GM19395 (cell line): ENCODE results near the gene ANGPTL2.

Source experiments
- ATAC-seq: cut with Tn5 transposase; IDR thresholded peaks from one replicate; pipeline ENCODE4 v1.9.1; 2021; ENCODE audit warnings: mild to moderate bottlenecking, moderate library complexity; ENCODE audit not compliant: unreplicated experiment

Gene ANGPTL2

DNA sequence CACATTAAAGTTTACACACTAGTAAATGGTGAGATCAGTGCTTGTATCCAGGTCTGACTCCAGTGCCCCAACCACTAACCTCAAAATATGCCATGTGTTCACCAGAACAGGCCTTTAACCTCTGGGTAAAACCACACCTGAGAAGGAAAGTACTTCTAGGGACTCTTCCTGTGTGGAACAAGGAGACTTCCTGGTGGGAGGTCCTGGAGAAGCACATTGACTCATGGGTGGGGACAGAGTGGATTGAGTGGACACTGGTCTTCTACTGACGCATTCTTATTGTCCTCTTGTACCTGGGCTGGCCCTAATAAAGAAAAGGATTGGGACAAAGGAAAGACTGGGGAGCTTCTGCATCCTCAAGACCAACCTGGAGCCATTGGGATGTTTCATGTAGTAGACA, 43.4 kb downstream of the ANGPTL2 start:
- no peak for ATAC-seq

DNA sequence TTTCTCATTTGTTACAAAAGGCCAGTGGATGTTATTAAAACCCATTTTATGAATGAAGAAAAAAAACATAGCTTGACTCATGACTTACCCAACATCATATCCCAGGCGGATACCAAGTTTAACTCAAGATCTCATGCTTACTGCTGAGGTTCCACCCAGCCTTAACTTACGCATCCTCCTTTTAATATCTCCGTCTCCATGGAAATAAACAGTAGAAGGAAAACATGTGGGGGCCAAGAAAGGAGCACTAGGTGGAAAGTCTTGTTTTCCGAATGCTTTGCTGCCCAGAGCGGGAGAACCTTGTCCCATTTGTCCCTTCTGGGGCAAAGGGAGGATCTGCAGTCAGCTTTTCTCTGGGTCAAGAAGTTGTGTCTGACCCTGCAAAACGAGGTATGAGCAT, 44.1 kb downstream of the ANGPTL2 start:
- no peak for ATAC-seq

GRCh38 chr9:127077644-127077946, 44.8 kb downstream of the ANGPTL2 start:
- no peak for ATAC-seq

DNA sequence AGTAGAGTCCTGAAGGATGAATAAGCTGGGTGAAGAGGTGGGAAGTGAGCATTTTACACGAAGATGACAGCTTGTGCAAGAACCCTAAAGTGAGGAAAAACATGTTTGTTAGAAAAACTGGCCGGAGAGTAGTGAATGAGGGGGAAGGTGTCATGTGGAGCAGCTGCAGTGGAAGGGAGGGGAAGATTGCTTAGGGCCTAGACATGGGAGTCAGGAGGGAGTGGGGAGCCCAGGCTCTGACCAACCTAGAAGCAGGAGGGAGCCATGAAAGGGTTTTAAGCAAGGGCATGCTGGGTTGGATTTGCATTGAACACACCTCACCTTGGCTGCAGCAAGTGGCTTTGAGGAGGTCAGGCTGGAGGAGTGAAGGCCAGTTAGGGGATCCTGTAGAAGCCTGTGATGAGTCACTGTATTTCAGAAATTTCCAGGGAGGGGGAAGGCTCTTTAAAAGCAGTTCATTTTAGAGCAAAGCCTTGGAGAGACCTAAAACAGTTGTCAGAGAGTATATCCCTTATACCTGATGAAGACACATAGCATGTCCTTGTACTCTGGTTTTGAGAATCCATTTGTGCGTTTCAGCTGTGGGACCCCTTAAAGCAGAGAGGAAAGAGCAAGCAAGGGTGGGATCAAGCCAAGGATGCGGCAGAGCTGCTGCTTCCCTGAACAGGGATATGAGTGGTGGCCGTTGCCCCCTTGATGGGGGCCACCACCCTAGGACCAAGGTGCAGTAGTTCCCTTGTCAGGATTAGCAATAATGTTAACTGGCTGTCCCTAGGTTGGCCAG, 45.4 kb downstream of the ANGPTL2 start:
- no peak for ATAC-seq

DNA sequence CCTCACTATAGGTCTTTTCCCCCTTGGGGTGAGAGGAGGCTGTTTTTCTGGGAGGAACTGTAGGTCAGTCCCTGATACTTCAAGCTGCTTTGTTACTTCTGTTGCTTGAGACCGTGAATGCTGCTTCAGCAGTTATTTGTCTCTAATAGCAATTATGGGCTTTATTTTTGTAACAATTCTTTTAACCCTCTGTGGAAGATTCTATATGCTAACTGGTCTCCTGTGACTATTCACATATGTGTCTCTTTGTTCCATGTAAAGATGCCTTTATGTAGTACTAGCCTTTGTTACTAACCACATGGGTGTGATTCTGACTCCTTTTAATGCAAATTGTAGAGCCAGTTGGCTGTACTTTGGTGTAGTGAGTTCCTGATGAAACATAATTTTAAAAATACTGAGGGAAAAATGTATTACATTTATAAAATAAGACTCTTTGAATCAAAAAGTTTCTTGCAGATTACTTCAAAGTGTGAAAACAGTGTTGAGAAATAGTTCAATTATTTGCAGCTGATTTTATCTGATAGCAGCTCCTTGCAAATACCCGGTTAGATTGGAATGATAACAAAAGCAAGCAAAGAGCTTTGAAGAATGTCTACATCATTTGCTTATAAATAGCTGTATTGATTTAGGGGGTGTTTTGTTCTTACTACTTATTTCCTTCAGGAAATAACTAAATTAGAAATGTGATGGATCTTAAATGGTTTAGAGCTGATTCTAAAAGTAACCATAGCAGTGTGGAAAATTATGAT, 46.6 kb downstream of the ANGPTL2 start:
- no peak for ATAC-seq

- ATAC-seq = no peak
These were observed 47.6 kb downstream of the ANGPTL2 start for GRCh38 chr9:127074561-127075548.

DNA sequence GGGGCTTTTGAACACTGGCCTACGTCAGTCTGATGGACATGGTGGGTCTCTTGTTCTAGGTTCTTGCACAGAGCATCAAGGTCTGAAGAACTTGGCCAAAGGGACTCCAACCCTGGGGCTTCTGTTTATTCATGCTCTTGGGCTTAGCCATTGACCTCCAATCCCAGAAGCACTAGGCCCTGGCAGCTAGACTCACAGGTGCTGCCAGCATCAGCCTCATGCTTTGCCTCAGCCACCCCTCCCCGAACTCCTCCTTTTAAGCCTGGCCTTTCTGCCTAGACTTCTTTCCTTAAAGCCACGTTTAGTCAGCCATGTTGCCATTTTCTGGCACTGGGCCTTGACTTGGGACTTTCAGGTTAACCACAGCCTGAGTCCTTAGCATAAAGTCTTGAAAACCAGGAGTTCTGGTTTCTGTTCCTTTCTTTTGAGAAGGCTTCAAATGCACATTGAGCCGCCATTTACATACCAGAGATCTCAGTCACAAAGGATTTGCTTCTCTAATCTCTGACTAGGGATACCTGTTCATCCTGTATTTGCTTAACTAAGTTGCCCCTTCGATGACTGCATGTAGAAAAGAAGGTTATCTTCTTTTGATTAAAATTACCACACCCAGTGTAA, 54.7 kb downstream of the ANGPTL2 start:
- ATAC-seq = no peak

GRCh38 chr9:127066851-127067136, 55.6 kb downstream of the ANGPTL2 start:
- no peak for ATAC-seq

- ATAC-seq = no peak
These were observed 56.2 kb downstream of the ANGPTL2 start for GRCh38 chr9:127066060-127066850.

DNA sequence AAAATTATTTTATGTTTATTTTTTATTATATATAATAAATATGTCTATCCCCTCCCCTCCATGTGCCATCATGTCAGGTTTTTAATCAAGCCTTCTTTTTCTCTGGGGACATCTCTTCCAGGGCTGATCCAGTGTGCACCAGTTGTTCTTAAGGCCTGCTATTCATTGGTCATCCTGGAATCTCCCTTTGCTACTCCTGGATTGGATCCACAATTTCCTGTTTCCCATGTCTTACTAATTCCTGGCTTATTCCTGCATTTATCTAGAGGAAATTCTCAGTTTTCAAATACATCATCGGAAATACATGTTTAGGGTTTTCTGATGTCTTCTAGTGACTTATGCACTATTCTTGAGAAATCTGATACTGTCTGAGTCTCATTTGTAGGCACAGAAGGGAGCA, 56.8 kb downstream of the ANGPTL2 start:
- no peak for ATAC-seq

GRCh38 chr9:127064335-127064734, 58.1 kb downstream of the ANGPTL2 start:
- ATAC-seq = no peak

DNA sequence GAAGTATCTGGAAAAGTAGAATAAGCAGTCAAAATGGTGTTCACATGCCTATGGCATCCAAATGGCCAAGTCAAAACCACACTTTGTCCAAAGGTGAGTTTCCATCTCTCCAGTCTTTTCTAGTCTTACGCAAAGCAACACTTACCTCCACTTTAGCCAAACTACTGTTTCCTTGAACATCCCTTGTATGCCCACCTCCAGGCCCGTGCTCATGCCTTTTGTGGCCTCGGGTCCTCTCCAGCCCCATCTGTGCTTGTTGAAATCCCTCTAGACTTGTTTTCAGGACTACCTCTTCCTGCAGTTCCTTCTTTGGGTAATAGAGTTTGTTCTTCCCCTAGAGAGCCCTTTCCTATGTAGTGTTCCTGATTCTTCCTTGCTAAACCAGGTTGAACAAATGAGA, 61.0 kb downstream of the ANGPTL2 start:
- ATAC-seq = no peak

DNA sequence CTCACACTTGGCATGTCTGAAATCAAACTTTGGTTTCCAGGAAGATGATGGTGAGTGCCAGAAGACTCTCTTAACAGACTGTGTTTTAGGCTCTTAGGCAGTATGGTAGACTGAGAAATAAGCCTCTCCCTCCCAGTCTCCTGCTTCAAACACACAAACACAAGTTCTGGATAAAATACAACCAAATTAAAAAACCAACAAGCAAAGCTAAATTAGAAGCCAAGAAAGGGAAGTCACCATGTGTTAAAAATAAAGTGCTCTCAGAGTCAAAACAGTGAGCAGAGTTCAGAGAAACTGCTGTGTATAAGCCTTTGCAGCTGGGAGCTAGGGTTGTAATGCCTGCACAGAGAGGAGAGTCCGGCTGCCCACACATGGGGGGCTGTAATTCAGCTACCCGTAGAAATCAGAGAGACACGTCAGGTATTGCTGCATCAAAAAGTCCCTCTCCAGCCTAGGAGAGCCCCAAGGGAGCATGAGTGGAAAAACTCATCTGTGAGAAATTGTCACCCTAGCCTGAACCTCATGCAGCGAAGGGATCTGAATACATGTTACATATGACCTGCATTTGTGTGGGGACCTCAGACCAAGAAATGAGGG, 62.6 kb downstream of the ANGPTL2 start:
- no peak for ATAC-seq

DNA sequence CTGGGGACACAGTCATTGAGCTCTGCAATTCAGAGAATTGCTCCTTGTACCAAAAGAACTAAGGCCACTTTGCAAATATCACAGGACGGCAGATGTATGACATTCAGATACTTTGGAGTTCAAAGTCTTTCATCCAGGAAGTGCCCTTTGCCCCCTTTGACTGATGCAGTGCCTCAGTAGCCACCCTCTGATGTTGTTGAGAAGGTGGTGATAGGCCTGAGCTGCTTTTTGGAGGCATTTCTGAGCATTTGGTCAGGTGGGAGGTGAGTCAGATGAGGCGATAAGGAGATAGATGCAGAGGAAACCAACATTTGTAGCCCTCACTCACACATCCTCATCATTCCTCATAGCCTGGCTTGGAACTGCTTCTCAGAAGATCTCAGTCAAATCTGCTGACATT, 63.4 kb downstream of the ANGPTL2 start:
- no peak for ATAC-seq

- no peak for ATAC-seq
These were observed 63.8 kb downstream of the ANGPTL2 start for GRCh38 chr9:127058645-127059021.

- no peak for ATAC-seq
These were observed 64.3 kb downstream of the ANGPTL2 start for GRCh38 chr9:127058011-127058644.

GRCh38 chr9:127056446-127056845, 66.0 kb downstream of the ANGPTL2 start:
- ATAC-seq = no peak

DNA sequence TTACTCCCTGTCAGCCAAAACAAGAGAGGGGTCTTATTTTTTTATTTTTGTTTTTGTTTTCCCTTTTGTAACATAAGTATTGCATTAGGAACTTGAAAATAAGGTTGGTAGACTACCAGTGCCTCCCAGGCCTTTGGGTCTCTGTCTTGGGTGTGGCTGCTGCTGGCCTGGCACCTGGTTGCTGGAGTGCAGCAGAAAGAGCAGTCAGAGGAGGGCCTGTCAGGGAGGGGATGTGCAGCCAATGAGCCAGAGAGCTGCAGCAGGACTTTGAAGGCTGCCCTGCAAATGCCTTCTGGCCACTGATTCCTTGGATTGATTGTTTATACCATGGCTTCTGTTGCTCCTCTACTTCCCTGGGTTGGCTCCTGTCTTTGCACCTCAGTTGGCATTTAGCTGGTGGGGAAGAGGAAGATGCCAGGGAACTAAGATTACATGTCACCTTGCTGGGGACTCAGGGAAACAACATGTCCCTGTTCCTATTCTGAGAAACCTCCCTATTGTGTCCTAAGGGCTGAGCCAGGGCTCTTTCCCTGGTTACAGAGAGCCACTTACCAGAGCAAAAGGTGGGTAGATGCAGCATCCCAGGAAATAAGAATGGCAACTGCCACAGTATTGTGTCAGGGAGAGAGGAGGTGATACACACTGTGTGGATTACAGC, 66.6 kb downstream of the ANGPTL2 start:
- no peak for ATAC-seq

DNA sequence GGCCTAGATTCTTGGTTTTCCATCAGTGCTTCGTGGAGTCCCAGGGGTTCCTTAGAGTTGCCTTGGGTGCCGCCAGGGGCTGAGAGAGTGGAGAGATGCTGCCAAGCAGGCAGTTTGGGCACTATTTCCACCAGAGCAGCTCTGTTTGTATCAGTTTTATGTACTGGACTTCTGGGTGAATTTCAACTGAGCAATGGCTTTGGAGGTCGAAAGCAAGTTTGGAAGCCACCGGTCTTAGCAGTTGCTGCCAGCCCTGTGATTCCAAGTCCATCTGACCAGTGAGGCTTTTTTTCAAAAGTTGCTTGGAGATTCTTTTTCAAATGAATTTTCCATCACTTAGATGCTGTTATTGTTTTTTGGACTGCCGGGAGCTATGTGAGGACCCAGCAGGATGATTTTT, 68.5 kb downstream of the ANGPTL2 start:
- ATAC-seq = no peak
